IMR-90 (cell line): ENCODE measurements around the gene ARID4B. TPM values are rescaled to one million over a fixed set of nuclear protein-coding genes. Genes with fewer than 3 reads are reported as not detected.

Experiments used
- ATAC-seq: fragments of 200-7000 bp; cut with Tn5 transposase; 2 replicates; pipeline ENCODE4 v1.9.1; 2020; ENCODE audit warnings: low read depth, mild to moderate bottlenecking, moderate library complexity
- BruUV-seq: library from RNA; stranded (reverse); fragments of 400-500 nt; replicated peaks from 2 replicates; lab custom pipeline; 2021; lab: Mats Ljungman, UMichigan
- CTCF ChIA-PET: fragments of 300-600 bp; formaldehyde crosslinking; extraction: SDS; loops from one replicate; lab custom pipeline; 2021; ENCODE audit warnings: antibody characterized with exemption; lab: Yijun Ruan, JAX
- POLR2A ChIA-PET: fragments of 300-600 bp; sonication (Branson Sonifier 250); formaldehyde crosslinking; loops from one replicate; lab custom pipeline; 2022; ENCODE audit warnings: antibody characterized with exemption; ENCODE audit not compliant: unreplicated experiment; lab: Charles Lee
- DNase-seq: peaks from one replicate; pipeline ENCODE4 v3.0.0; 2013
- H2AFZ ChIP-seq: replicated peaks from 2 replicates; pipeline ENCODE3; 2013; ENCODE audit warnings: low read length, mild to moderate bottlenecking; ENCODE audit not compliant: poor library complexity
- H2AK5ac ChIP-seq: 2 replicates; pipeline ENCODE4 v1.6.1; 2013; ENCODE audit warnings: low read depth, low read length, inconsistent platforms
- H2AK9ac ChIP-seq: replicated peaks from 2 replicates; pipeline ENCODE3; 2013; ENCODE audit warnings: mild to moderate bottlenecking, low read depth, low read length, moderate library complexity; ENCODE audit not compliant: poor library complexity
- H2BK120ac ChIP-seq: 2 replicates; pipeline ENCODE4 v1.6.1; 2013; ENCODE audit warnings: low read depth, low read length, inconsistent platforms
- H2BK15ac ChIP-seq: 3 replicates; pipeline ENCODE4 v1.6.1; 2013; ENCODE audit warnings: low read depth, low read length, inconsistent platforms
- H2BK20ac ChIP-seq: 2 replicates; pipeline ENCODE4 v1.6.1; 2013; ENCODE audit warnings: low read depth, mild to moderate bottlenecking, inconsistent platforms, low read length, moderate library complexity
- H2BK5ac ChIP-seq: 2 replicates; pipeline ENCODE4 v1.6.1; 2013; ENCODE audit warnings: mild to moderate bottlenecking, low read depth, low read length, inconsistent platforms; ENCODE audit not compliant: poor library complexity, severe bottlenecking
- H3K14ac ChIP-seq: replicated peaks from 2 replicates; pipeline ENCODE4 v1.6.1; 2013; ENCODE audit warnings: low read depth, low read length, inconsistent platforms
- H3K18ac ChIP-seq: 2 replicates; pipeline ENCODE4 v1.6.1; 2013; ENCODE audit warnings: low read depth, low read length, control low read depth
- H3K23ac ChIP-seq: 2 replicates; pipeline ENCODE4 v1.6.1; 2013; ENCODE audit warnings: low read depth, low read length, inconsistent platforms
- H3K27ac ChIP-seq: 2 replicates; pipeline ENCODE4 v1.5.1; 2013; ENCODE audit warnings: mild to moderate bottlenecking, control low read depth, low read length; ENCODE audit not compliant: insufficient read depth
- H3K27me3 ChIP-seq: 2 replicates; pipeline ENCODE4 v1.6.1; 2013; ENCODE audit warnings: low read length; ENCODE audit not compliant: control insufficient read depth, insufficient read depth
- H3K36me3 ChIP-seq: 2 replicates; pipeline ENCODE4 v1.6.1; 2013; ENCODE audit warnings: low read length, mixed read lengths; ENCODE audit not compliant: control insufficient read depth, insufficient read depth
- H3K4ac ChIP-seq: 2 replicates; pipeline ENCODE4 v1.6.1; 2013; ENCODE audit warnings: low read depth, low read length, inconsistent platforms
- H3K4me1 ChIP-seq: 2 replicates; pipeline ENCODE4 v1.6.1; 2013; ENCODE audit warnings: low read length, mixed read lengths; ENCODE audit not compliant: control insufficient read depth, insufficient read depth
- H3K4me2 ChIP-seq: 2 replicates; pipeline ENCODE4 v1.6.1; 2013; ENCODE audit warnings: low read depth, mild to moderate bottlenecking, control low read depth, low read length, moderate library complexity
- H3K4me3 ChIP-seq: 2 replicates; pipeline ENCODE4 v1.5.1; 2013; ENCODE audit warnings: low read depth, mild to moderate bottlenecking, control low read depth, low read length, moderate library complexity; ENCODE audit not compliant: insufficient read depth
- H3K56ac ChIP-seq: 2 replicates; pipeline ENCODE4 v1.6.1; 2013; ENCODE audit warnings: low read length, inconsistent platforms; ENCODE audit not compliant: insufficient read depth; ENCODE audit errors: extremely low read depth
- H3K79me1 ChIP-seq, 2 experiments: 2 replicates each; pipeline ENCODE4 v1.6.1; 2013; ENCODE audit warnings: low read length in 2 of 2, inconsistent platforms in 1 of 2, low read depth in 1 of 2
- H3K9ac ChIP-seq: 2 replicates; pipeline ENCODE4 v1.6.1; 2013; ENCODE audit warnings: low read depth, low read length, control low read depth
- H3K9me1 ChIP-seq: 2 replicates; pipeline ENCODE4 v1.6.1; 2013; ENCODE audit warnings: low read length, inconsistent platforms; ENCODE audit not compliant: insufficient read depth
- H3K9me3 ChIP-seq: 2 replicates; pipeline ENCODE4 v1.6.1; 2013; ENCODE audit warnings: low read length; ENCODE audit not compliant: control insufficient read depth, insufficient read depth
- H4K20me1 ChIP-seq: 2 replicates; pipeline ENCODE4 v1.6.1; 2013; ENCODE audit warnings: low read length, inconsistent platforms; ENCODE audit not compliant: insufficient read depth
- H4K5ac ChIP-seq: 2 replicates; pipeline ENCODE4 v1.6.1; 2013; ENCODE audit warnings: mild to moderate bottlenecking, low read depth, low read length, control low read depth
- H4K8ac ChIP-seq, 2 experiments: 2 replicates each; pipeline ENCODE4 v1.6.1; 2013; ENCODE audit warnings: low read depth in 2 of 2, low read length in 2 of 2, control low read depth in 1 of 2, inconsistent platforms in 1 of 2
- H4K91ac ChIP-seq: 2 replicates; pipeline ENCODE4 v1.6.1; 2013; ENCODE audit warnings: low read depth, low read length, inconsistent platforms; ENCODE audit not compliant: insufficient read depth
- BHLHE40 ChIP-seq: fragments of 150-350 bp; IDR thresholded peaks from 2 replicates; pipeline ENCODE4 v1.6.1; 2016; ENCODE audit warnings: mild to moderate bottlenecking, low read depth, low read length
- CEBPB ChIP-seq: IDR thresholded peaks from 2 replicates; pipeline ENCODE4 v1.6.1; 2012; ENCODE audit warnings: low read depth, low read length, improper control_type of control experiment
- CHD1 ChIP-seq: IDR thresholded peaks from 2 replicates; pipeline ENCODE4 v1.6.1; 2012; ENCODE audit warnings: low read depth, low read length, improper control_type of control experiment
- MAFK ChIP-seq: IDR thresholded peaks from 2 replicates; pipeline ENCODE4 v1.6.1; 2012; ENCODE audit warnings: low read depth, low read length, improper control_type of control experiment
- MAZ ChIP-seq: IDR thresholded peaks from 2 replicates; pipeline ENCODE4 v1.6.1; 2012; ENCODE audit warnings: low read depth, mild to moderate bottlenecking, low read length, improper control_type of control experiment, moderate library complexity, borderline replicate concordance
- POLR2A ChIP-seq: IDR thresholded peaks from 2 replicates; pipeline ENCODE4 v1.6.1; 2012; ENCODE audit warnings: mild to moderate bottlenecking, low read depth, low read length
- SMC3 ChIP-seq: fragments of 150-350 bp; IDR thresholded peaks from 2 replicates; pipeline ENCODE4 v1.6.1; 2016; ENCODE audit warnings: low read depth, mild to moderate bottlenecking, antibody characterized with exemption, low read length, moderate library complexity
- WGBS, 2 experiments: methylation state at CpG; one replicate each; pipeline versions ENCODE4 v1.1.5 to v1.1.7; 2013; ENCODE audit warnings: missing lambda C conversion rate in 2 of 2; ENCODE audit not compliant: insufficient read length in 1 of 2; ENCODE audit errors: extremely low coverage in 2 of 2; 5-methylcytosine and 5-hydroxymethylcytosine counted together
- dilution Hi-C: fragments of 300-500 bp; cut with HindIII; formaldehyde crosslinking; loops from one replicate; pipeline ENCODE4 v1.14.3; 2018; ENCODE audit warnings: low sequenced_read_pairs; ENCODE audit not compliant: unreplicated experiment
- in situ Hi-C: fragments of 300-500 bp; cut with MboI; formaldehyde crosslinking; loops from 3 replicates; pipeline ENCODE4 v1.14.3; 2019; ENCODE audit warnings: low sequenced_read_pairs, inconsistent platforms, mixed read lengths
- intact Hi-C: fragments of 100-400 bp; cut with micrococcal nuclease; formaldehyde crosslinking; loops from 2 replicates; pipeline ENCODE4 v1.10.0; 2022
- polyA plus RNA-seq, 3 experiments: library from polyadenylated mRNA; depleted of rRNA; stranded (reverse); fragments of >200 nt; gene quantifications; 2 replicates each; pipeline ENCODE4 v1.2.3, GENCODE V29; 2012; ENCODE audit warnings: low replicate concordance in 1 of 3
- total RNA-seq: library from RNA; depleted of rRNA; stranded (reverse); fragments of >200 nt; gene quantifications from 2 replicates; pipeline ENCODE4 v1.2.3, GENCODE V29; 2012
- TF ChIP-seq, protein P1 (sequence below): fragments of 150-350 bp; IDR thresholded peaks from 2 replicates; pipeline ENCODE4 v1.6.1; 2016; ENCODE audit warnings: low read depth, mild to moderate bottlenecking, low read length, moderate library complexity, borderline replicate concordance

The ARID4B gene
- total and polyA plus RNA-seq, 2 of the 4 experiments (the other 2 are of a cell fraction): 8.5 to 16.0 TPM

DNA sequence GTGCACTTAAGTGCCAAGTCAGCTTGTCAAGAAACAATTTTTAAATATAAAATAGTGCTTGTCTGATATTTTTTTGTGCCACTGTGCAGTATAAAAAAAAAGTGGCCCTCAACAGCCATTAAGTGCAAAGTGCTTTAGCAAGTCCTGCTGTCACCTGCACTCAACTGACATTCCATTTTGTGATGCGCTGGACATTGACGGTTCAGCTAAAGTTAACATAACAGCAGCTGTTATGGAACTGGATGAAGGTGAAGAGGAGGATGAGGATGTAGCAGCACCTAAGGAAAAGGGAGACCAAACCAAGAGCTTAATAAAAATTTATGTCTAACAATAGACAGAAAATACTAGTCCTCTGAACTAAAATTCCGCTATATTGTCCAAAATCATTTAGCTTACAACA lies 159.6 kb downstream of the ARID4B start:
- Histone ChIP-seq H3K56ac (no peak overlapping the region), H3K18ac (no peak overlapping the region), H2AK9ac (no peak overlapping the region), H3K36me3 (peaks cover 28% of the 10 kb centered on the region), H3K9ac (no peak overlapping the region), H2BK15ac (no peak overlapping the region), H3K14ac (no peak overlapping the region), H3K79me1 (peaks cover 0 to 5% of the 10 kb centered on the region in 2 experiments; a peak in 1 of 4 replicates), H4K20me1 (no peaks in the 10 kb centered on the region), H4K8ac (no peak overlapping the region), H3K27me3 (no peaks in the 10 kb centered on the region), H3K9me1 (no peaks in the 10 kb centered on the region), H2AK5ac (no peak overlapping the region), H2BK5ac (no peak overlapping the region), H4K91ac (no peak overlapping the region), H3K9me3 (no peaks in the 10 kb centered on the region), H3K4ac (no peak overlapping the region), H3K27ac (no peak overlapping the region), H2BK20ac (no peak overlapping the region), H2AFZ (no peak overlapping the region), H2BK120ac (no peak overlapping the region), H3K23ac (no peak overlapping the region), H3K4me3 (no peak overlapping the region), H3K4me1 (no peaks in the 10 kb centered on the region), H3K4me2 (no peak overlapping the region), H4K5ac (no peak overlapping the region)
- no TSS peak for BruUV-seq
- ATAC-seq (no peak), DNase-seq (no peak)
- ChIA-PET CTCF (interaction anchor here (0.6 kb wide), 1 partner anchor 15 kb away, joined by 3 read pairs; no protein-coding TSS in a partner anchor), POLR2A (no interaction called here)
- intact Hi-C loops: no loop called here
- TF ChIP-seq, protein P1, sequence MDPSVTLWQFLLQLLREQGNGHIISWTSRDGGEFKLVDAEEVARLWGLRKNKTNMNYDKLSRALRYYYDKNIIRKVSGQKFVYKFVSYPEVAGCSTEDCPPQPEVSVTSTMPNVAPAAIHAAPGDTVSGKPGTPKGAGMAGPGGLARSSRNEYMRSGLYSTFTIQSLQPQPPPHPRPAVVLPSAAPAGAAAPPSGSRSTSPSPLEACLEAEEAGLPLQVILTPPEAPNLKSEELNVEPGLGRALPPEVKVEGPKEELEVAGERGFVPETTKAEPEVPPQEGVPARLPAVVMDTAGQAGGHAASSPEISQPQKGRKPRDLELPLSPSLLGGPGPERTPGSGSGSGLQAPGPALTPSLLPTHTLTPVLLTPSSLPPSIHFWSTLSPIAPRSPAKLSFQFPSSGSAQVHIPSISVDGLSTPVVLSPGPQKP: no peak
- TF ChIP-seq BHLHE40 (no peak), SMC3 (no peak), CEBPB (no peak), MAFK (no peak), CHD1 (no peak), POLR2A (no peak), MAZ (no peak)
- no CpG with 5 or more reads among the region's 3 CpGs for WGBS, 2 experiments
- dilution Hi-C loops: no loop called here
- in situ Hi-C loops: no loop called here
